Colonic mucosa (tissue), 4 donors: ENCODE data around the gene MYLIP. TPM values are rescaled to one million over a fixed set of nuclear protein-coding genes. Genes with fewer than 3 reads are reported as not detected.

Experiments
- DNase-seq: peaks from one replicate; pipeline ENCODE4 v3.0.0-alpha.2; 2020
- H3K27ac ChIP-seq: fragments of 200-600 bp; one replicate; pipeline ENCODE4 v1.8.0; 2021
- H3K27me3 ChIP-seq: fragments of 200-600 bp; one replicate; pipeline ENCODE4 v1.8.0; 2021
- H3K36me3 ChIP-seq: fragments of 200-600 bp; one replicate; pipeline ENCODE4 v1.8.0; 2021
- H3K4me1 ChIP-seq: fragments of 200-600 bp; one replicate; pipeline ENCODE4 v1.8.0; 2021; ENCODE audit warnings: mild to moderate bottlenecking
- H3K4me3 ChIP-seq: fragments of 200-600 bp; one replicate; pipeline ENCODE4 v1.8.0; 2021
- H3K9ac ChIP-seq, 2 donors: one replicate each; pipeline ENCODE4 v1.7.0; 2013; ENCODE audit warnings: control low read depth in 2 of 2, low read depth in 2 of 2, low read length in 2 of 2
- H3K9me3 ChIP-seq: fragments of 200-600 bp; one replicate; pipeline ENCODE4 v1.8.0; 2021
- CTCF ChIP-seq: fragments of 200-600 bp; IDR thresholded peaks from one replicate; pipeline ENCODE4 v1.8.0; 2022; ENCODE audit warnings: antibody characterized with exemption, mild to moderate bottlenecking
- intact Hi-C: fragments of 100-400 bp; cut with DNase I; formaldehyde crosslinking; loops from one replicate; pipeline ENCODE4 v1.14.1; 2022
- total RNA-seq, 2 donors: library from RNA; stranded (reverse); fragmentation: NEBNext Ultra II Directional in 1 of 2; extraction: Animal tissue kit (Norgen Biotek cat#: 25700) in 1 of 2; gene quantifications; one replicate each; pipeline ENCODE4 v1.2.1, GENCODE V29; 2021
- donor health status: healthy.
- donor health status: DM: no; HTN: no; CAD: no.
- donor health status: DM: no; HTN: no; CAD: no.

Gene MYLIP
- total RNA-seq, 2 donors from 2014 or later, result 23.9 to 32.2 TPM

- intact Hi-C loops, result loop anchor here (5.0 to 10.0 kb wide), 3 partner anchors 47 to 489 kb away; no protein-coding TSS in a partner anchor
- no peak for DNase-seq
- H3K4me1 ChIP-seq, result no peaks in the 10 kb centered on the region
These were observed 52.8 kb downstream of the MYLIP start for GRCh38 chr6:16181439-16182297.

GRCh38 chr6:16183187-16183664 is 54.3 kb downstream of the MYLIP start:
- H3K36me3 ChIP-seq, result no peaks in the 10 kb centered on the region
- H3K4me3 ChIP-seq, result no peak overlapping the region
- H3K9ac ChIP-seq, result no peak overlapping the region
- H3K4me1 ChIP-seq, result no peaks in the 10 kb centered on the region
- DNase-seq, result no peak
- H3K27ac ChIP-seq, result no peak overlapping the region
- H3K27me3 ChIP-seq, result no peaks in the 10 kb centered on the region
- TF ChIP-seq CTCF, result peak; percentile 68
- intact Hi-C loops, result loop anchor here (5.0 to 10.0 kb wide), 3 partner anchors 48 to 491 kb away; no protein-coding TSS in a partner anchor
- H3K9me3 ChIP-seq, result no peaks in the 10 kb centered on the region

More at GRCh38 chr6:16181439-16182297, 52.8 kb downstream of the MYLIP start:
- no peak overlapping the region for H3K27ac ChIP-seq
- H3K9ac ChIP-seq, result no peak overlapping the region
- TF ChIP-seq CTCF, result no peak
- H3K9me3 ChIP-seq, result no peaks in the 10 kb centered on the region
- H3K36me3 ChIP-seq, result no peaks in the 10 kb centered on the region
- no peaks in the 10 kb centered on the region for H3K27me3 ChIP-seq
- H3K4me3 ChIP-seq, result no peak overlapping the region

- Histone ChIP-seq H3K36me3 (no peaks in the 10 kb centered on the region), H3K9me3 (no peaks in the 10 kb centered on the region), H3K4me1 (no peaks in the 10 kb centered on the region), H3K27ac (no peak overlapping the region), H3K27me3 (no peaks in the 10 kb centered on the region), H3K9ac (peak overlapping the region in 1 of 2 donors; percentile 22), H3K4me3 (no peak overlapping the region)
- peak; percentile 42 for DNase-seq
- TF ChIP-seq CTCF, result no peak
- intact Hi-C loops, result loop anchor here (5.0 to 10.0 kb wide), 3 partner anchors 49 to 492 kb away; no protein-coding TSS in a partner anchor
These were observed 55.2 kb downstream of the MYLIP start for GRCh38 chr6:16184129-16184528.

- Histone ChIP-seq H3K27me3 (no peaks in the 10 kb centered on the region), H3K4me3 (no peak overlapping the region), H3K36me3 (no peaks in the 10 kb centered on the region), H3K9me3 (no peaks in the 10 kb centered on the region), H3K9ac (peak overlapping the region in 1 of 2 donors; percentile 22), H3K27ac (no peak overlapping the region), H3K4me1 (no peaks in the 10 kb centered on the region)
- DNase-seq, result no peak
- TF ChIP-seq CTCF, result no peak
- intact Hi-C loops, result loop anchor here (5.0 to 10.0 kb wide), 3 partner anchors 50 to 492 kb away; no protein-coding TSS in a partner anchor
These were observed 55.7 kb downstream of the MYLIP start for GRCh38 chr6:16184551-16184950.

GRCh38 chr6:16187176-16187575 is 58.3 kb downstream of the MYLIP start:
- intact Hi-C loops, result loop anchor here (10.0 kb wide), 2 partner anchors 52 to 292 kb away; no protein-coding TSS in a partner anchor
- Histone ChIP-seq H3K9me3 (no peaks in the 10 kb centered on the region), H3K4me1 (no peaks in the 10 kb centered on the region), H3K27ac (no peak overlapping the region), H3K27me3 (no peaks in the 10 kb centered on the region), H3K9ac (no peak overlapping the region), H3K36me3 (no peaks in the 10 kb centered on the region), H3K4me3 (no peak overlapping the region)
- TF ChIP-seq CTCF, result no peak
- no peak for DNase-seq
